Caki2 (cell line): ENCODE data around the gene ARHGDIG. TPM values are rescaled to one million over a fixed set of nuclear protein-coding genes. Genes with fewer than 3 reads are reported as not detected.

Source experiments
- DNase-seq: peaks from one replicate; pipeline ENCODE4 v3.0.0-alpha.2; 2015; ENCODE audit warnings: low read depth
- in situ Hi-C: cut with HindIII; loops from 2 replicates; pipeline ENCODE4 v1.10.0; 2016; ENCODE audit warnings: low sequenced_read_pairs, low pct_unique_long_range_greater_than_20kb, mixed read lengths
- total RNA-seq: library from RNA; depleted of rRNA; stranded (reverse); fragments of >200 nt; shearing (Covaris generic); gene quantifications from 2 replicates; pipeline ENCODE4 v1.2.3, GENCODE V29; 2014; ENCODE audit warnings: low replicate concordance

ARHGDIG gene
- total RNA-seq, 1 experiment from 2014 or later = not detected

DNA sequence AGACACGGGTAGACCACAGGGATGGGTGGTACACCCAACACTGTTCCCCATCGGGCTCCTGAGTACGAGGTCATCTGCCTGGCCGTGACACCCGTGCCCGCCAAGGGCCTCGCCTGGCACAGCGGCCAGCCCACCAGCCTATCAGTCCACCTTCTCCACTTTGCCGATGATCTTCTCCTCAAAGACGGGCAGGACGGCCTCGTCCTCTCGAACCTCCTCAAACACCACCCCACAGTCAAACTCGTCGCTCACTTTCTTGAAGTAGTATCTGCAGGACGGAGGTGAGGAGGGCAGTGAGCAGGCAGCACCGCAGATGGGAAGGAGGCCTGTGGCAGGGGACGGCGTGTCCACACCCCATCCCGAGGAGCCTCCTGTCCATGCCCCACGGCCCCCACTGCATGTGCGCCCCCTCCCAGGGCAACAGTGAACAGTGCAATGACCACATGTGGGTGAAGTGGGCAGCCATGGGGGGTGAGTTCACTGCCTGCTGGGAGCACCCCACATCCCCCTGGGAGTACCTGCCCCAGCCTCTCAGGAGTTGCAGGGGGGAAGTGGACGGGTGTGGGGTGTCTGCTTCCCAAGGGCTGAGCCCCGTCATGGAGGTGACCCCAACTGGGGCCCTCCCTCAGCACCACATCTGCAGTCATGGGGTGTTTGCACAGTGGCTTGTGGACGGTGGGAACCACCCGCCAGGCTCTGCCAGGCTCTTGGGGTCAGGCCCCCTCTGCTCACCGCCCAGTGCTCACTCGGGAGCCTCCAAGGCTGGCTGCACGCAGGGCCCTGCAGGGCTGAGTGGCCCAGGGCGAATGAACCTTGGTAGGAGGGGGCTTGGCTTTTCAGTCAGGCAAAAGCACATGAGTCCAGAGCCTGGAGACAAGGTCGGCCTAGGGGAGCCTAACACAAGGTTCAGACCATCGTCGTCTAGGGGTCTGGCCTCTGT lies 7.9 kb downstream of the ARHGDIG start:
- DNase-seq = no peak
- in situ Hi-C loops = no loop called here

DNA sequence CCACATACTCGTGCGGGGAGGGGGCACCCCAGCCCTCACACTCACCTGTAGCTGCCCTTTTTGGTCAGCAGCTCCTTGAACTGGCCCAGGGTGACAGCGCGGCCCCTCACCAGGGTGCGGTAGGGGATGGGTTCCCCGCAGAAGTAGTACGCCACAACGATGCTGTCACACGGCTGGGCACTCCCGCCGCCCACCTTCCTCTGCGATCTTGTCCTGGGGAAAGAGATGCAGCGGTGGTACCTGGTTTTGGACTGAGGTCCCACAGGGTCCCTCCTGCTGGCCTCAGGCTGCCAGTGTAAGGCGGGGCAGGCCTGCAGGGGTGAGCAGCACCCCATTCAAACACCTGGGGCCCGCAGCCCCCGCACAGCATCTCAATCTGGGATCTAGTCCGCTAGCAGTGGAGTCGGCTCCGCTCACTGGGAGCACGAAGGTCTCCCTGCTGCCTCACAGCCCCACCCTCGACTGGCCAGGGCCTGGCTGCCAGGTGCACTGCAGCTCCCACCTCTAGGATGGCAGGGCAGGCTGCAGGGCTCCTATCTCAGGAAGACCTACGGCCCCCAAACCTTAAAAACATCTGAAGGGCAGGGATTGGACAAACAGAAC lies 9.1 kb downstream of the ARHGDIG start:
- in situ Hi-C loops = no loop called here
- no peak for DNase-seq

GRCh38 chr16:290015-290680 lies 9.8 kb downstream of the ARHGDIG start:
- in situ Hi-C loops = no loop called here
- no peak for DNase-seq

DNA sequence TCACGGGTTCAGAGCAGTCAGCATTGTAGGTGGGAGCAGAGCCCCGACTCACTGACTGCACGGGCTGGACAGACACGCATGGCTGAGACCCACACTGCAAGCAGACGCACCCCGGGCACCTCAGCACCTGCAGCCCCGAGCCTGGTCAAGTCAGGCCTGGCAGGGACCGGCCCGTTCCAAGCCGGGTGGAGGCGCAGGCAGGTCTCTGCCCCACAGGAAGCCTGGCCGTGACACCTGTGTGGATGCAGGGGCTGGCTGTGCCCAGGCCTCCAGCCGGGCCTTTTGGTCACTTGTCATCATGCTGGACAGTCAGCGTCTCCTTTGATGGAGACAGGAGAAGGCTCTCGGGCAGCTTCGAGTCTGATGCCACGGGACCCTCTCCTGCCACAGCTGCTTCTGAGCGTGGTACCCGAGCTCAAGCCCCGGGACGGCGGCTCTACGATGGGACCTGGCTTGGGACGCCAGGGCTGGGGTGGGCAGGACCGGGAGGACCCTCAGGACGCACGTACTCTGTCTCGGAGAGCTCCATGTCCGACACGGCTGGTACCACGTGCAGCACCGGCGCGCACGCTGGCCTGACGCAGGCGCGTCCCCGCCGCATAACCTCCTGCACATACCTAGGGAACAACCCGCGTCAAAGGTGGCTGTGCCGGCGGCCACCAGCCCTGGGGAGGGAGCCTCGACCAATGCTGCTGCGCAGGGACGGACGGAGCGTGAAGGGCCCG lies 10.5 kb downstream of the ARHGDIG start:
- in situ Hi-C loops = no loop called here
- no peak for DNase-seq

DNA sequence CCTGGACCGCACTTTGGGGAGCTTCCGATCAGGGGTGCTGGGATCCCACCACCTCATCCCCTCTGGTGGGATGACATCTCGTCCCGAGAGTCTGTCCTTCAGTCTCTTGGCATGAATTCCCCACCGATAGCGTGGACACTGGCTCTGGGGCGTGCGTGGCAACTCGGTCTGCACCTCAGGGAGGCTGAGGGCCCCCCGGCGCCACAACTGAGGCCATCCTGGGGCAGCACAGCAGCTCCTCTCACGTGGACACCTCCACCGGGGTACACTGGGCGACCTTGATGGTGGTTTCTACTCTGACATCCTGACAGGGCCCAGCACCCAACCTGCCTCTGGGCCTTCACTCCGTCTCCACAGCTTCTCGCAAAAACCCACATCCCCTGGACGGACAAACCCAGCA lies 11.1 kb downstream of the ARHGDIG start:
- DNase-seq = no peak
- in situ Hi-C loops = no loop called here

DNA sequence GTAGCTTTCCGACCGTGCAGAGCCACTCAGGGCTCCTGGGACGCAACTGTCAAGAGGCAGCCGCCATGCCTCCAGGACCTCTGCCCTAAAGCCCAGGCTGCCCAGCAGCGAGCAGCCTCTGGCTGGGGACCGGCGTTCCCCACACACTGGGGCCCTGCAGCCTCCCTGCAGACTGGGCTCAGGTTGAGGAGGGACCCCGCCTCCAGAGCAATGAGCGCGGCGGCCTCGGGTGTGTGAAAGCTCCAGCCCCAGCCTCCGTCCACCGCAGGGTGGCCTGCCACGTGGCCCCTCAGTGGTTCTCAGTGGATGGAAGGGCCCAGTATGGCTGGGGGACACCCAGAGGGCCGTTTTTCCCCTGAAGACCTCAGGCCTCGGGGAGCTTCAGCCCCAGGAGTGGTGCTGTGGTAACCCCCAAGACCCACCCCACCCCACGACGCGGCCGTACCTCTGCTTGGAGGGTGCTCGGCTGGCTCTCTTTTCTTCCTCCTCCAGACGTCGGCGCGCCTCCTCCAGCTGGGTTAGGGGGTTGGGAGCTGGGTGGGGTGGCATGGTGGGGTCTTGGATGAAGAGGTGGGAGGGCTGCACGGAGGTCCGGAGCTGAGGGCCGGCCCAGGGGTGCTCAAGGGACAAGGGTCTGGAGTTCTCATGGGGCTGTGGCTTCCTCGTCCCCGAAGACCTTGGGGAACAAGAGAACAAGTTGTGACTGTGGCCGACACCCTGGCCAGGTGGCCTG lies 12.8 kb downstream of the ARHGDIG start:
- DNase-seq = no peak
- in situ Hi-C loops = no loop called here

- DNase-seq = no peak
- in situ Hi-C loops = no loop called here
Observed at GRCh38 chr16:296276-296675, 15.9 kb downstream of the ARHGDIG start.

DNA sequence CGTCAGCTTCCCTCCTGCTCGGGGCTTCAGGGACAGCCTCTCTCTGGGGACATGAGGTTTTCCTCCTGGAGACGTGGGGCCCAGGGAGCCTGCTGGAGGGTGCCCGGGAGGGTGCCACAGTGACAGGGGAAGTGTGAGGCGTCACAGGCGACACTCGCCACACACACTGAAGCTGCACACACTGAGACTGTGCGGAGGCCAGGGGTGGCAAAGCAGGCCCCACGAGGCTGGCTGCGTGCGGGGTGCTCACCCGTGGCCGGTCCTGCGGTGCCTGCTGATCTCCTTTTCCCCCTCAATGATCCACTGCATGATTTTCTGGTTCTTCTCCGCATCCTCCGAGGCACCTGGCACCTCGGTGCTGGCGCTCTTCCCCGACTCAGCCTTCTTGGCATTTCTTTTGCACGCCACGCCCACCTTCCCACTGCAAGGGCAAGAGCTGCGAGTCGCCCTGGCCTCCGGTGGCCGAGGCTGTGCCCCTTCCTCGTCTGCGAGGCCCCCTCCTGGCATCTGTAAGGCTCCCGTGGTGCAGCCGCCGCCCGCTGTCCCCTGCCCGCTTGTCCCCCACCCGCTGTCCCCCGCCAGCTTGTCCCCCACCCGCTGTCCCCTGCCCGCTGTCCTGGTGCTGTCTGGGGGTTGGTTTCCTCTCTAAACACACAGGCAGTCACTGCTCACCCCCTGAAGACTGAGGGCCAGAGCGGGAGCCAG lies 16.6 kb downstream of the ARHGDIG start:
- DNase-seq = no peak
- in situ Hi-C loops = no loop called here

DNA sequence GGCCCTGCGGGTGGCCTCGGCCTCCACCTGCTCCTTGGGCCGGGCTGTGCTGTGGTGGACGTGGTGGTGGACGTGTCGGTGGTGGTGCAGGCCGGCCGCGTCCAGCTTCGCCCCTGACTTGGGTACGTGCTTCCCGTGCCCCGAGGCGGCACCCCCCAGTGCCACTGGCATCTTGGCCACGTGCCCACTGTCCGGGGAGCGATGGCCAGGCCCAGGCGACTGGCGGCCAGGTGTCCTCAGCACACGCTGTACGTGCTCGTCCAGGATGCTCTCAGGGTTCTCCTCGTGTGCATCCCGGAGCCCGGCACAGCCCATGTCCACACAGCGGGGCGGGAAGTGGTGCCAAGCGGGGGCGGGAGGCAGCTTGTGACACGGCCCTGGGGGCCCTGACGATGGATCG lies 17.4 kb downstream of the ARHGDIG start:
- DNase-seq = no peak

DNA sequence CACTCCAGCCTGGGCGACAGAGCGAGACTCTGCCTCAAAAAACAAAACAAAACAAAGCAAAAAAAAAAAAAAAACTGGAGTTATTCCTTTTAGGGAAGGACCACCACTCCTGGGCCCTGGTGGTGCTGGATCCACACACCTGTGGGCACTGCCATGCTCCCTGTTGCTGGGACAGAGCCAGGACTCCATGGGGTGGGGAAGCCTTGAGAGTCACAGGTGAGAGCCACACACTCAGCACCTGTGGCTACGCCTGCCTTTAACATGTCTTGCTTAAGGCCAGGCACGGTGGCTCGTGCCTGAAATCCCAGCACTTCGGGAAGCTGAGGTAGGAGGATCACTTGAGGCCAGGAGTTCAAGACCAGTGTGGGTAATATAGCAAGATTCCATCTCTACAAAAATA lies 20.8 kb downstream of the ARHGDIG start:
- in situ Hi-C loops = no loop called here
- no peak for DNase-seq

More for the DNA sequence above, 17.4 kb downstream of the ARHGDIG start:
- in situ Hi-C loops = no loop called here

GRCh38 chr16:301950-302349 lies 21.6 kb downstream of the ARHGDIG start:
- no peak for DNase-seq
- in situ Hi-C loops = no loop called here

DNA sequence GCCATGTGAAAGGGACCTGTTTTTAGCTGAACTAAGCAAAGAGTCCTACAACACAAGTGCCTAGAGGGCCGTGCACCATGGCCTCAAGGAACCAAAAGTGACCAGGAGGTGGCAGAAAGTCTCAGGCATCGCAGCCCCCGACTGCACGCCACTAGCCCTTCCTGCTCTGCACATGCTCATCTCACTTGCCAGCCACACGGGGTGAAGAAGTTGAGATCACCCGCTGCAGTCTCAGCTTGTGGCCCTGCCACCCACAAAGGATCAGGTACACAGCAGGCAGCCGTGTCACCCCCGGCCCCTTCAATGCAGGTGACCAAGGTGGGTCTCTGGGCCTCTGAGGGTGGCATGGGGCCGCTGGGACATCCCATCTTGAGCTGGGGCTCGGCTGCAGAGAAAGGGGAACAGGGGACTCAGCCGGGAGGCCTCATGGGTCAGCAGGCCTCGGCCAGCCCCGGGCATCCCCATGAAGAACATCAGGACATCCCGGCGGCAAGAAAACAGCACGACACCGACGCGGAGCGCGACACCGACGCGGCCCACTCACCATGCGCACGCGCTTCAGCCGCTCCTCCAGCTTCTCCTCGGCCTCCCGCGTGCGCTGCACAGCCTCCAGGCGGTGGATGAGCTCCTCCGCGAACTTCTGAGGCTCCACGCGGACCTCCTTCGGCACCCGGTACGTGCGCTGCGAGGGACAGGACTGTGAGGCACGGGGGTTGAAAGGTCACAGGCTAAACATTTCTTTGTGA lies 23.5 kb downstream of the ARHGDIG start:
- in situ Hi-C loops = no loop called here
- DNase-seq = no peak

DNA sequence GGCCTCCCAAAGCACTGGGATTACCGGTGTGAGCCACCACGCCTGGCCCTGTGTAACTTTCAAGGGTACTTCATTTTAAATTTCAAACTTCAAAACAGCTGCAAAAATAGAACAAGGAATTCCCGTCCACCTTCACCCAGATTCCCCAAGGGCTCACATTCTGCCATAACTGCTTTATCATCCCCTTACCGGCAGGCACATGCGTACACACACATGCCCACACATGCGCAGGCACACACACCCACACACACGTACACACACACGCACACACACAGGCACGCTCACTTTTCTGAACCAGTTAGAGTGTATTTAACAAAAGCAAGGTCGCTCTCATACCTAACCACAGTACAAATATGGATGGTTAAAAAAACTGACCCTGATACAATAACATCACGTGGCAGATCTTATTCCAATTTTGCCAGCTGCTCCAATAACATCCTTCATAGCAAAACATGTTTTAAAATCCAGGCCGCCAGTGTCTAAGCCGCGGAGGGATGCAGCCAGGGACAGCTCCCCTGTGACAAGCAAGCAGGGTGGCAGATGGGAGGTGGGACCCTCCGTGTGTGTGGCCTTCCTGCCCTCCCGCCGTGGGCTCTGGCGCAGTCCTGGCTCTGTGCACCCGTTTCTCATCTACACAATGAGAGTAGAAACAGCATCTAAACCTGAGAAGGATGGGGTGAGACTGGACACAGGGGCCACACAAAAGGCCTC lies 25.7 kb downstream of the ARHGDIG start:
- in situ Hi-C loops = no loop called here
- DNase-seq = no peak

GRCh38 chr16:306911-307370 lies 26.6 kb downstream of the ARHGDIG start:
- DNase-seq = no peak
- in situ Hi-C loops = no loop called here

DNA sequence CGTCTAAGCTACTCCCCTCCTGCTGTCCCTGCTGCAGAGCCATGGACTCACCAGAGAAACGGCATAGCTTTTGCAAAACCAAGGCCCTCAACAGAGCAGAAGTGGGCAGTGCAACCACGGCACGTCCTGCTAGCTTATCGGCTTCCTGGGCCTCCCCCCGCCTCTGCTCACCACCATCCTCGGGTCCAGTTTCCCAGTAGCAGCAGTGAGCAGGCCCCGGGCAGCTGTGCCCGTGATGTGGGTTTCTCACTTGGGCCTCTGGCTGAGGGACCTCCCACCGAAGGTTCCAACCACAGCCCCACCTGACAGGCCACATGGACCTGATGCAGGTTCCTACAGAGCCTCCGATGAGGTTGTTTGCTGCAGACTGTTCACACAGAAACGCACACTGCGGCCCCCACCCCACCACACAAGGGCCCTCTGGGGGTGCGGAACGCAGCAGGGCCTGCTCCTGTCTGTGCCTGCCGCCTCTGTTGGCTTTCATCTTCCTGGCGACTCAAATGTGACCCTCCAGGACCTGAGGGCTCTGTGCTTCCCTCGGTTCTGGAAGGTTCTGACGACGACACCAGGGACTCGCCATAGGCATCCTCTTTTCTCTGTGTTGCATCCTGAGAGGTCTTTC lies 27.4 kb downstream of the ARHGDIG start:
- DNase-seq = no peak
- in situ Hi-C loops = no loop called here

DNA sequence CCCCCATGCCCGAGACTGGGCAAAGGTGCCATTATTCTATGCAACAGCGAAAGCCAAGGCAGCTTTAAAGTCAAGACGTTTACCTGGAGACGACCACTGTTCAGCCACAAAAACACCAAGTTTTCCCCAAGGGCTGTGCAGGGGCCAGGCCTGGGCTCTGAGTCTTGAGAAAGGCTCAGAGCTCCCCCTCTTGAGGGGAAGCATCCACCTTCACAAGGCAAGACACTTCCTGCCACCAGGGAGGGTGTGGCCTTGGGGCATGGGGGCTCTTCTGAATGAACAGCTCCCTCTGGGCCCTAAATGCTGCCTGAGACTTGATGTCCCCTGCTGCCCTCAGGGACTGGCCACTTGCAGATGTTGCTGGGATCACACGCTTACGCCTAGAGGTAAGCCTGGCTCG lies 29.1 kb downstream of the ARHGDIG start:
- in situ Hi-C loops = no loop called here
- DNase-seq = no peak
